SK-N-SH treated with all-trans-retinoic acid at 6 μM for 48 hours (cell line): ENCODE results near the gene ADCYAP1R1.

Experiments used
- ATAC-seq: fragments of 200-7000 bp; cut with Tn5 transposase; 3 replicates; pipeline ENCODE4 v1.9.1; 2020; ENCODE audit warnings: mild to moderate bottlenecking, moderate library complexity
- ARNTL ChIP-seq: fragments of 450-650 bp; formaldehyde crosslinking; IDR thresholded peaks from 2 replicates; pipeline ENCODE4 v1.5.0; 2020; ENCODE audit warnings: low read depth, mild to moderate bottlenecking, moderate library complexity, borderline replicate concordance
- BACH2 ChIP-seq: fragments of 250-450 bp; sonication (Bioruptor Pico); IDR thresholded peaks from 2 replicates; pipeline ENCODE4 v1.9.0; 2021; ENCODE audit warnings: mild to moderate bottlenecking, borderline replicate concordance
- CSDC2 ChIP-seq: fragments of 250-450 bp; sonication (Bioruptor Pico); IDR thresholded peaks from 2 replicates; pipeline ENCODE4 v1.5.0; 2020; ENCODE audit warnings: mild to moderate bottlenecking, moderate library complexity
- CSRNP3 ChIP-seq: fragments of 250-450 bp; sonication (Bioruptor Pico); IDR thresholded peaks from 2 replicates; pipeline ENCODE4 v1.5.1; 2021; ENCODE audit warnings: mild to moderate bottlenecking, moderate library complexity
- GLIS3 ChIP-seq: fragments of 250-450 bp; sonication (Bioruptor Pico); IDR thresholded peaks from 2 replicates; pipeline ENCODE4 v1.5.0; 2020; ENCODE audit warnings: mild to moderate bottlenecking, moderate library complexity
- ISL1 ChIP-seq: fragments of 250-450 bp; sonication (Bioruptor Pico); IDR thresholded peaks from 2 replicates; pipeline ENCODE4 v2.1.2; 2022; ENCODE audit warnings: mild to moderate bottlenecking, moderate library complexity
- PATZ1 ChIP-seq: fragments of 250-450 bp; sonication (Bioruptor Pico); IDR thresholded peaks from 2 replicates; pipeline ENCODE4 v1.8.0; 2020; ENCODE audit warnings: mild to moderate bottlenecking, moderate library complexity, borderline replicate concordance
- POU6F1 ChIP-seq: fragments of 250-450 bp; sonication (Bioruptor Pico); IDR thresholded peaks from 2 replicates; pipeline ENCODE4 v1.8.0; 2021; ENCODE audit warnings: low read depth, mild to moderate bottlenecking, moderate library complexity, borderline replicate concordance
- RARB ChIP-seq: fragments of 250-450 bp; sonication (Bioruptor Pico); IDR thresholded peaks from 2 replicates; pipeline ENCODE4 v1.8.0; 2021; ENCODE audit warnings: mild to moderate bottlenecking, moderate library complexity
- SNAI2 ChIP-seq: fragments of 250-450 bp; sonication (Bioruptor Pico); IDR thresholded peaks from 2 replicates; pipeline ENCODE4 v1.5.0; 2020; ENCODE audit warnings: mild to moderate bottlenecking, moderate library complexity
- TCF4 ChIP-seq: fragments of 250-450 bp; sonication (Bioruptor Pico); IDR thresholded peaks from 2 replicates; pipeline ENCODE4 v1.8.0; 2021; ENCODE audit warnings: mild to moderate bottlenecking, moderate library complexity, borderline replicate concordance
- TOX ChIP-seq: fragments of 250-450 bp; sonication (Bioruptor Pico); IDR thresholded peaks from 2 replicates; pipeline ENCODE4 v1.8.0; 2021; ENCODE audit warnings: mild to moderate bottlenecking, moderate library complexity, borderline replicate concordance
- TSHZ2 ChIP-seq: fragments of 250-450 bp; sonication (Bioruptor Pico); IDR thresholded peaks from 2 replicates; pipeline ENCODE4 v1.5.0; 2020; ENCODE audit warnings: mild to moderate bottlenecking, moderate library complexity
- ZFP30 ChIP-seq: fragments of 450-650 bp; formaldehyde crosslinking; IDR thresholded peaks from 2 replicates; pipeline ENCODE4 v1.5.0; 2022; ENCODE audit warnings: mild to moderate bottlenecking, moderate library complexity
- ZNF70 ChIP-seq: fragments of 450-650 bp; formaldehyde crosslinking; IDR thresholded peaks from 2 replicates; pipeline ENCODE4 v1.5.0; 2020; ENCODE audit warnings: mild to moderate bottlenecking, moderate library complexity
- ZNF8 ChIP-seq: fragments of 450-650 bp; formaldehyde crosslinking; IDR thresholded peaks from 2 replicates; pipeline ENCODE4 v1.5.0; 2020; ENCODE audit warnings: mild to moderate bottlenecking, moderate library complexity

Gene ADCYAP1R1

GRCh38 chr7:31022726-31023125 is 29.4 kb upstream of the ADCYAP1R1 start:
- TF ChIP-seq GLIS3 (CRISPR knock-in tag) = no peak
- TF ChIP-seq TSHZ2 (CRISPR knock-in tag) = no peak
- TF ChIP-seq ARNTL (CRISPR knock-in tag) = no peak
- no peak for TF ChIP-seq ZNF8
- TF ChIP-seq TOX = no peak
- TF ChIP-seq POU6F1 (CRISPR knock-in tag) = no peak
- ATAC-seq = no peak

GRCh38 chr7:31023877-31024276 is 28.2 kb upstream of the ADCYAP1R1 start:
- TF ChIP-seq GLIS3 (CRISPR knock-in tag) (no peak), ZNF8 (no peak), BACH2 (CRISPR knock-in tag) (no peak), CSRNP3 (CRISPR knock-in tag) (no peak), ARNTL (CRISPR knock-in tag) (no peak), RARB (CRISPR knock-in tag) (no peak), ZNF70 (CRISPR knock-in tag) (no peak), POU6F1 (CRISPR knock-in tag) (no peak), CSDC2 (CRISPR knock-in tag) (no peak), TCF4 (CRISPR knock-in tag) (no peak), PATZ1 (CRISPR knock-in tag) (no peak), ISL1 (no peak), TSHZ2 (CRISPR knock-in tag) (no peak), ZFP30 (CRISPR knock-in tag) (no peak), SNAI2 (CRISPR knock-in tag) (no peak)
- no peak for ATAC-seq
